Myocyte (in vitro differentiated cells): ENCODE measurements around the gene COL27A1. TPM values are rescaled to one million over a fixed set of nuclear protein-coding genes. Genes with fewer than 3 reads are reported as not detected.

ENCODE experiments used
- DNase-seq: peaks from one replicate; pipeline ENCODE4 v3.0.0-alpha.2; 2012; ENCODE audit warnings: low read depth
- total RNA-seq: library from RNA; depleted of rRNA; stranded (reverse); fragments of >200 nt; gene quantifications from 2 replicates; pipeline ENCODE4 v1.2.3, GENCODE V29; 2014

The COL27A1 gene
- total RNA-seq, 1 donor from 2014 or later = 2.9 TPM

DNA sequence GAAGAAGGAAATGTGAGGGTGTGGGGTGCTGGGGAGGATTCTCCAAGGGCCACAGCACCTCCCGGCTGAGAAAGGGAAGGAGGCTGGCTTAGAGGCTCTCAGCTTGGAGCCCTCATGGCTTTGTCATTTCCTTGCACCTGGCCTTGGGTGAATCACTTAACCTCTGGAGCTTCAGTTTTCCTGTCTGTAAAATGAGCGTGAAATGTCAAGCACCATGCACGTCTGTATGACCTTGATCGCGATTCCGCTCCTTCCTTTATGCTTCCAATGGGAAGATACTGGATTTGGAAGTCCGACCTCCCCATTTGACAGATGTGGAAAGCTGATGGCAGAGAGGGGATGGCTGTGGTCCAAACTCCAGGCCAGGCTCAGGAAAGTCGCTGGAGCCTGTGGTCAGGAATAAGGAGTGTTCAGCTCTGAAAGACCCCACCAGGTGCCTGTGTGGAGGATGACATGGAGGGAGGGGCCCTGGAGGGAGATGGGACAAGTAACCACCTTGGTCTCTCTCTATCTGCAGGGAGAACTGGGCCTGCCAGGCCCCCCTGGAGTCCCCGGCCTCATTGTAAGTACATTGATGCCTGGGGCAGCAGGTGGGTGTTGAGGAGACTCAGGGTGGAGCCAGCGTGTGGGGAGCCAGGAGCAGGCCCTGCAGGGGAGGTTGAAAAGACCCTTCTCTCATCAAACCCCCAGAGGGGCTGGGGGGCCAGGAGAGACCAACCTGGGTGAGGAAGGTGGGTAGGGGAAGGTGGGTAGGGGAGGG, 66.5 kb downstream of the COL27A1 start:
- no peak for DNase-seq

DNA sequence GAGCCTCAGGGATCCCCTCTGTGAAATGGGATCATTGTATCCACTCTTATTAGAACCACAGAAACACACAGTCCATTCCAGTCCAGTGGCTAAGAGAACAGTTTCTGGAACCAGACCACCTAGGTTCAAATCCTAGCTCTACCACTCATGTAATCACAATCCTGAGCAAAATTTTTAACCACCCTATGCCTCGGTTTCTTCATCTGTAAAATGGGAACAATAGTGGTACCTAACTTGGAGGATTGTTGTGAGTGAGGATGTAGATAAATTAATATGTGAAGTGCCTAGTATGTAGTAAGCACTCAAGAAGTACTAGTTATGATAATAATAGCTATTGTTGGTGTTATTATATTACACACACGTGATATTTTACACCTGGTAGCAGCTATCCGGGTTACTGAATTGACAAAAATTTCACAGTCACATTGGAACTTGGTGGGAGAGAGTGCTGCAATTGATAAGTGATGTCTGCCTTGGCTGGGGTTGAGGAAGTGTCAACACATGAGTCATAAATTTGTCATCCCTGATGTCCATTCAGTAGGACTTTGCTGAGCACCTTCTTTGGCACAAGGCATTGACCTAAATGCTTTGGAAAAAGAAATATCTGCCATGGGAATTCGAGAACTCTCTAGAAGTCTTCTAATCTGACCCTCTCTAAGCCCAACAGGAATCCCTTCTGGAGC, 68.4 kb downstream of the COL27A1 start:
- DNase-seq = peak; percentile 30

DNA sequence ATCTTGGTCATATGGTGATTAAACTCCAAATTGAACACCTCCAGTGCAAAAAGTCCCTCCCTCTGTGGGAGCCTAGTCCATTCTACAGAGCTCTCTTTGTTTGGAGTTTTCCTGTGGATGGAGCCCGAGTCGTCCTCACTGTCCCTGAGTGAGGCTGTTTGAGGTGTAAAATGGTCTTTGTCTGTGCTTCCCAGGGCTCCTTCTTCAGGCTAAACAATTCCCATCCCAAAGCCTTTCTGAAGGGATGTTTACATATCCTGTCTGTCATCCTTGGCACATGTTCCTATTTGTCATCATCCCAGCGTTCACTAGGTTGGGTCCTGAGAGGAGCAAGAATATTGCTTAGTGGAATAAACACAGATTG, 68.9 kb downstream of the COL27A1 start:
- peak; percentile 36 for DNase-seq

DNA sequence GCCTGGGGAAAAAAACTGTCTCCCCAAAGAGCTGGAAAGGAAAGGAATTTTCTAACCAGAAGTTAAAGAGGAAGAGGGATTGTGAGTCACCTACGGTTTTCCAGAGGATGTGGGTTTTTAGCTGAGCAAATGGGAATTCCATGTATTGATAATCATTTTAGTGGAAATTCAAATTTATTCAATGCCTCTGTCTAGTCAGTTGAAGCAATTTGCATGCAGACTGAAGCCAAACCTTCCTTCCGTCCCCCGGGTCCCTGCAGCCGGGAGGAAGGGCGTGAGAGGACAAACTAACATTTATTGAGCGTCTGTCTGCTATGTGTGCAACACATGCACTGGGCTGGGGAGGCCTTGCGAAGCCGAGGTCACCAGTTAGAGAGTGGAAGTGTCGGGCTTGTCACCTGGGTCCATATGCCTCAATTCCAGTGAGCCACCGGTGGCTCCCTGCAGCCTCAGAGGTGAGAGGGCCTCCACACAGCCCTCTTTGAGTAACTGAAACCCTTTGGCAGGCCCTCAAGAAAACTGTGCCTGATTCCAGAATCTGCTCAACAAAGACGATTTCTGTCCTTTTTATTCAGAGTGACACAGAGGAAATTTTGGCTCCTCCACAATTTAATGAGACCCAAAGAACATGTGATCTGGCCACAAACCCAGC, 70.3 kb downstream of the COL27A1 start:
- no peak for DNase-seq

DNA sequence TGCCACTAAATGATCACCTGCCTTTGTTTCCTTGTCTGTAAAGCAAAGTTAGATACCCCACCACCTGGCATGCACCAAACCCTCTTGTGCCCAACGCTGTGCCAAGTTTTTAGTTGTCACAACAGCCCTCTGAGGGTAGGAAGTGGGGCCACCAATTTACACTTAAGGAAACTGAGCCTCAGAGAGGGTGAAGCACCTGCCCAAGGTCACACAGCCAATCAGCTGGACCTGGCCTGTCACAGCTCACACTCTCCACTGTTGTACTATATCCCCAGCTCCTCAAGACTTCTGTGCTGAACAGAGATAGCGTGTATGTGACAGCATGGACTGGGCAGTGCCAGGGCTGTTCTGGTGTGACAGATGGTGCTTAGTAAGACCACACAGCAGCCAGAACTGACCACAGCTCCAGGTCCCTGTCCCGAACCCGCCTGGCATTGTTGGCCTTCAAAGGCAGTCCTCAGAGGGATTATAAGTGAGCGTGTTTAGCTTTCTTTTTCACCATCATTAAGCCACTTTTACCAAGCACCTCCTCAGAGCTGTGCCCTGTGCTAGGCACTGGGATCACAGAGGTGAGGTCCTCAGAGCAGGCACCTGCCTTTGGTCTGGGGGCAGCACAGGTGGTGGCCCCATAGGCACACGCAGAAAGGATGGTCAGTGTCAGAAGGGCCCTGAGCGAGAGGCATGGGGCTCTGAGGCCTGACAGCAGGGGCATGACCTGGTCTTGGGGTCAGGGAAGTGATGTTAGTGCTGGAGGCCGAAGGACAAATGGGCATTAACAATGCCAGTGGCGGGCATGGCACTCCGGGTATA, 71.1 kb downstream of the COL27A1 start:
- DNase-seq = peak; percentile 73

DNA sequence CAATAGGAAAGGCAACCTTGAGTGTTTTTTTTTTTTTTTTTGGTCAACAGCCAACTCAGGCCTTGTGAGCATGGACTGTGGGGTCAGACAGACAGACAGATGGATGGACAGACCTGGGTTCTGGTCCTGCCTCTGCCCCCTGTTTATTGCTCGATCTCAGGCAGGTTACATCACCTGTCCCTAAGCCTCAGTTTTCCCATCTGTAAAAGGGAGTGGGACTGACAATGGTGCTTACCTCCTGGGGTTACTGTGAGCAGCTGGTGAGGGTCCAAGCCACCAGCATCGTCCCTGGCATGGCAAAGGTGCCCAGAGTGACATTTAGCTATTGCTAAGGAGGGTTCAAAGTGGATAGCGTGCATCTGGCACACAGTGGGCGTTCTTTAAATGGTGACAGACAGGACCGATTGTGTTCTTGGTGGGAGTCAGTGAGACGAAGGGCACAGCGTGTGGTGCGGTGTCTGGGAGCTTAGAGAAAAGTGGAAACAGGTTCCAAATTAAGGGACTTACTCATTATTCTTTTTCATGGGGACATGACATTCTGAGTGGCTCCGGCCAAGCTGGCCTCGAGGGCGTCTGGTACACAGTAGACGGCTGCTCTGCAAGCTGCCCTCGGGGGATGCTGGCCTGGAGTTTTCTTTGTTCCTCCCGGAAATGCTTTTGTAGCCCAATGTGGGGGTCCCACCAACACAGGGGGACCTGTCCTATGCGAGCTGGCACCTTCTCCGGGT, 72.1 kb downstream of the COL27A1 start:
- DNase-seq = no peak

DNA sequence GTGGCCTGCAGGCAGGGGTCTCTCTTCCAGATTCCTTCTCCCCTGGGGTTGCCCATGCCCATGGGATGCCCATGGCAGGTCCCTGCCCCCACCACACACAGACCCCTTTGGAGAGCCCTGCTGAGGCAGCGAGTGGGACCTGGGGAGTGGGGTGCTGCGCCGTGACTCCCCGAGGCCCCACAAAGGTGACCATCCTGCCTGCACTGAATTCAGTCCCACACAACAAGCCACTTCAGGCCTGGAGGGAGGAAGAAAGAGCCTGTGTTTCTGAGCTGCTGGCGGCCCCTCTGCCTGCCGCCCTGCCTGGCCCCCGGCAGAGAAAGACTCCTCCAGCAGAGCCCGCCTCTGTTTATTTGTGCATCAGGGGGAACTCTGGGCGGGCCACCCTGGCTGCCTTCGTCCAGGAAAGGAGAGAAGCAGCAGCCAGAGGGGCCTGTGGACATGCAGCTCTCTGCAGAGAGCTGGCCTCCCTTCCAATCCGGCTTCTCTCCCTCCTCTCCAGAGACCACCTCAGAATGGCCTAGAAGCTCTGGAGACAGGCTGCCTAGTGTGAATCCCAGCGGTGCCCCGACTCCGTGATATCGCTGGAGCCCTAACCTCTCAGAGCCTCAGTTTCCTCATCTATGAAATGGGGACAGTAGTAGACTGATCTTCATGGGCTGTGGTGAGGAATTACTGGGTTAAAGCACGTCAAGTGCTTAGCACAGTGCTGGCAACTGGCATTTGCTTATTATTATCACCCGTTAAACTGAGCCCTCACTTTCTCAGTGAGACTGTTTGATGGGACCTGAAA, 72.9 kb downstream of the COL27A1 start:
- DNase-seq = no peak

DNA sequence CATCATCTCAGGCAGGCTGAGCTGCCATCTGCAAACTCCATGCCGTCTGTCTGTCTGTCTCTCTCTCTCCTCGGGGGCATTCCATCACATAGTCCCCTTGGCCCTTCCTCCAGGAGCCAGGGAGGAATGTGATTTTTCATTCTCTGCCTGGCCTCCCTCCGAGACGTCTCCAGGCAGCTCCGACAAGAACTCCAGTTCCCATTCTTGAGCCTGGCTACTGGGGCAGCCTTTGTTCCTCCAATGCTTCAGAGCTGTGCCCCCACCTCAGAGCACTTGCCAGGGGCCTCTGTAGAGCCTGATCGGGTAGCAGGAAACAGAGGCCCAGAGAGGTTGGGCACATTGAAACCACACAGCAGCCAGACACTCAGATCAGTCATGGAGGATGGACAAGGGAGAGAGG, 74.0 kb downstream of the COL27A1 start:
- no peak for DNase-seq

DNA sequence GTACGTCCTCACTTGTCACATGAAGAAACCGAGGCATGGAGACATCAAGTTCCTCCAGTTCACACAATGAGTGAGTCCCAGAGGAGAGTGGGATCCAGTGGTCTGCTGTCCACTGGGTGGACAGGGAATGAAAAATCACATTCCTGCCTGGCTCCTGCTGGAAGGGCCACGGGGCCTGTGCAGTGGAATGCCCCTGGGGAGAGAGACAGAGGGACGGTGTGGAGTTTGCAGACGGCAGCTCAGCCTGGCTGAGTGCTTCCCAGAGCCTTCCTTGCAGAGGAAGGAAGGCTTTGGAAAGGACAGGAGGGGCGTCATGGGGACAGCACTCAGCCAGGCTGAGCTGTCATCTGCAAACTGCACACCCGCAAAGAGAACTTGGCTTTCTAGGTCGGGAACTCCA, 74.7 kb downstream of the COL27A1 start:
- no peak for DNase-seq

DNA sequence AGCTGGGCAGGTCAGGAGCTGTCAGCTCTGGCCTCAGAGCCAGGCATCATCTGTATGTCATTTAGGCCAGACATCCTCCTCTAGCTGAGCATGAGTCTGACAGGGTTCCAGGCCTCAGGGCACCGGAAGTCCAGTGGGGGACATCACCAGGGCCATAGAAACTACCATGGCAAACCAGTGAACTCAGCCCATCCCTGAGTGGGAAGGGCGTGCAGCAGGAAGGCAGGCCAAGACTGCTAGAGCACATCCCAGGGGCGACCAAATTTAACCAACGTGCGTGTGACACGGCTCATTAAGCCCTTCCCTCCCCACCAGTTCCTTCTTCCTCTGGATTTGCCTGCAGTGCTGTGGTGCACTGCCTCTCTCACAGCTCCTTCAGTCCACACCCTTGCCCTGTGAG, 75.9 kb downstream of the COL27A1 start:
- DNase-seq = no peak

DNA sequence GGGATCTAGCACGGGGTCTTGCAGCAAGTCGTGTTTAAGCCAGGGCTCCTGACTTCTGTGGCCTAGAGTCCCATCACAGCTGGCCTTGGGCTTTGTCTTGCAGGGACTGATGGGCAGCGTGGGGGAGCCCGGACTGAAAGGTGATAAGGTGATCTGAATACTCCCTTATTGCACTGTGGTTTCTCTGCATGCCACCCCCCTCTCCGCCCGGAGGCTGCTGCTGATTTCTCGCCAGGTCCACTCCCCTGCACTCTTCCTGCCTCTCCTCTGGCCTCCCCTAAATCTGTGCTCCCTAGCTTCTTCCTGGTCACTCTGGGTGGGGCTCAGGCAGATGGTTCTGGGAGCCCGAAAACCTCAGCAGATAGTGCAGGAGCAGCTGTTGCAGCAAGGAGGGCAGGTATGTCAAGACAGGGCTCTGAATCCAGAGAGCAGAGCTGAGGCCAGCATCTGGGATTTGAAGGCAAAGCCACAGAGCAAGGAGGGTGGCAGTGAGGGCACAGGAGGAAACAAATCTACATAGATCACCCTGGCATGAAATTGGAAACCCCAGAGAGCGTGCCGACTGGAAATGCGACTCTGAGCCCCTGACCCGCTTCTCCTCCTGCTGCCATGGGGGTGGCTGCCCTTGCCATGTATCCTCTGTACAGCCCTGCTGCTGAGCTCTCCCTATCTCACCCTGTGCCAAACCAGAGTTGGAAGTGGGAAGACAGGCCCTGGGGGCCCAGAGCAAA, 76.5 kb downstream of the COL27A1 start:
- no peak for DNase-seq

DNA sequence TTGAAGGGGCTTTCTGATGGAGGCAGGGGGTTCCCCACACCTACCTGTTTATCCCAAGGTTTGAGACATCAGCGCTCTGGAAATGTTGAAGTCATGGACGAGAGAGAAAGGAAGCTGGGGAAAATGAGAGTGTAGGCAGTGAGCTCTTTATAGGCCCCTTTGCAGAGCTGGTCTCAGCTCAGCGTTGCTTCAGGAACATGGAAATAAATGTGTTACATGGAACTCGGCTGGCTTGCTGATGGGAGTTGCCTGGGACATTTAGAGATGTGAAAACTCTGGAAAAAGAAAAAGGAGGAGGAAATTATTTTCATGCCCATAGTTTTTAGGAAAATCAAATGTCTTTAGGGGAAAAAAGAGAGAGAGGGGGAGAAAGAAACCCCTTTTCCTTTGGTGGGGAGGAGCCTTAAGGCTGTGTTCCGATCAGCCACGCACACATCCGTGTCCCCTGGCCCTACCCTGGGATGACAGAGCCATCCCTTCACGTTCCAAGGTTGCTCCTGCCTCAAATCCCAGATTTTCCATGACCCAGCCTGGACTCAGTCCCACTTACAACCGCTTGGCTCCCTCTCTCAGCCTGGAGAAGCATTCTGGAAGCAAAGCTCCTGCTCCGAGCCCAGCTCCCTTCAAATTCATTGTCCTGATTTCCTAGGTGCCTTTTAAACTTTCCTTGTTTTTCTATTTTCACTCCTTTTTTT, 78.3 kb downstream of the COL27A1 start:
- no peak for DNase-seq

DNA sequence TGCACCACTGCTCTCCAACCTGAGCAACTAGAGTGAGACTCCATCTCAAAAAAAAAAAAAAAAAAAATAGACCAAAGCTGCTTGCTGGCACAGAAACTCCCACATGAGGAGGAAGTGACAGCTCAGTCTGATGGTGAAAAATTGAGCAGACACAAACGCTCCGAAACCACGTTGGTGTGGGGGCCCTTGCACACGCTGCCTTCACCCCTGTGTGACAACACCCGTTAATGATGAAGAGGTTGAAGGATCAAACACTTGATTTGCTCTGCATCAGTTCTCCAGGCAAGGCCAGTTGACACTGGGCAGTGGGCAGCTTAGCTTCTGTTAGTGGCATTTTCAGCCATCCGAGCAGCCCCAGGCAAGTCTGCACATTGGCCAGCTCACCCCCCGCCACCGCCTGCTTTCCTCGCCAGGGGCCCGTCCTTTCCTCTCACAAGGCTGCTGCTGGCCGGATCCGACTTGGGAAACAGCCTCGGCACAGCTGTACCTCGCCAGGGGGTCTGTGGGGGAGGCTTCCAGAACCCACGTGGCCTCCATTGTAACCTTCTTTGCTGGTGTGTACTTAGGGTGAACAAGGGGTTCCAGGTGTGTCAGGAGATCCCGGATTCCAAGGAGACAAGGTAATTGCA, 79.8 kb downstream of the COL27A1 start:
- no peak for DNase-seq

DNA sequence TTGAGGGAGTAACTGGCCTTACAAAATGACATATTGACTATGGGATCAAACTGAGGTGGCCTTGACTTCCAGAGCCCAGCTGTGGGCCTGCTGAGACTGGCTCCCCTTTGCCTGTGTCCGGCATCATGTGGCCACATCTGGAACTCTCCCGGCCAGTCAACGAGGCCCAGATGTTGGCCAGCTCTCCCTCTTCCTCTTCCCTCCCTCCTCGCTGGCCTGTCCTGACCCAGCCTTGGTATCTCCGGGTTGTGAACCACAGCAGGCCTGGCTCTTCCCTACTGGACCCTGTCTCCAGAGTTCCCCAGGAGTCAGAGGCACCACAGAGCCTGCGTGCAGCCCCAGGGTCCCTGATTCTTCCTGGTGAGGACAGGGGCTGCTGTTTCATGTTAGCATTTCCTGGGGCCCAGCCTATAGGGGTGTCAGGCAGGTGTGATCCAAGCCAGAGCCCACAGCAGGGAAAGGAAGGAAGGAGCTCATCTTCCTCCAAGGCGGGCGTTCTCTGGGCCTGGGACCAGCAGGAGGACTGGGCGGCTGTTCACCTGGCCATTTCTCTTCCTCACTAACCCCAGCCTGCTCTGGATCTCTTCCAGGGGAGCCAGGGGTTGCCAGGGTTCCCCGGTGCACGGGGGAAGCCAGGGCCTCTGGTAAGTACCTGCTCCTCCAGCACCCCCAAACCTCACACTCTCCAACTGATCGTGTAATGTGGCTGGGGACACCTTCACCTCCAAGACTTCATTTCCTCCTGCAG, 81.2 kb downstream of the COL27A1 start:
- no peak for DNase-seq

DNA sequence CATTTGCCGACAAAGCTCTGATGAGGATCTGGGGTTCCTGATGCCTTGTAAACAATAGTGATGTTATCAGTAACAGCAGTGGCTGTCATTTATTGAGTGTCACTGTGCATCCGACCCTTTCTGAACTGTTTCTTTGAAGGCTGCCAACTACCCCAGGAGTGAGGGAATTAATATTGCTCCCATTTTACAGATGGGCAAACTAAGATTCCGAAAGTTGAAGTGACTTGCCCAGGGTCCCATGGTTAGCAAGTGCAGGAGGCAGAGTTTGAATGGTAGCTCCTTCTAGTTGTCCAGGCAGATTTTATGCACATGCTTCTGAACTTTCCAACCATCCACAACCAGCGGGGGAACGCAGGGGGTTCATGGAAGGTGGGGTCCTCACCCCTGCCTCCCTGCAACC, 81.9 kb downstream of the COL27A1 start:
- no peak for DNase-seq

DNA sequence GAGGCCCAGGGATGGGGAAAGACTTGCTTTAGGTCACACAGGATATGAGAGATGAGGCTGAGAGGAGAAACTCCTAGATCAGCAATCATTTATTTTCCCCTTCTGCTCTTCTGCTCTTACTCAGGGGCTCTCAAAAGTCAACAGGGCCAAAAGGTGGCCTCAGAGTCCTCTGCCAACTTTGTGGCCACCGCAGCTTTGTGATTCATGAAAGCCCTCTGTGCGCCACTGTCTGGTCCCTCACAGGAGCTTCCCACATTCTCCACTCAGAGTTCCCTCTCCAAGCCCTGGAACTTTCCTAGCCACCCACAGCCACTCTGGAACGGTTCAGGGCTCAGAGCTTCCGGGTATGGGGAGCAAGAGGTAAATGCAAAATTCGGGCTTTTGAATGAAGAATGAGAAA, 82.4 kb downstream of the COL27A1 start:
- DNase-seq = peak; percentile 33

DNA sequence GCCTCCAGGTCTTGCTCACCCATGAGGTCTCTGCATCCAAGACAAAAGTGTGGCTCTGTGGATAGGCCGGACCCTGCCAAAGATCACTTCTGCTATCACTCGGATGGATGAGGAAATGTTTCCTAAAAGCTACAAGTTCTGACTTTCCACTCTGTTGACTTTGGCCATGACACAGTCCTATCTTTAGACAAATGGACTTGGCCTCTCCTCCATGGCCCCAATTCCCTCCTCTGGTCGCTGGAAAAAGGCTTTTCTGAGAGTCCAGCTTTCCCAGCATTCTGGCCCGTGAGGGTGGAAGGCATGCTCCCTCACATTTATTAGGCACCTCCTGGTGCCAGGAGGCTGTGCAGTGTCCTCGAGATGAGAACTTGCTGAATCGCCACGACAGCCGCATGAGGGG, 83.1 kb downstream of the COL27A1 start:
- no peak for DNase-seq
